GM21723 (cell line): ENCODE measurements around the gene ZDHHC7.
"Not testable (repeated sequence)": the region's sequence is repeated elsewhere in the genome, so short reads cannot be mapped to it uniquely, and the experiment has no call there.

Experiments used
- ATAC-seq: cut with Tn5 transposase; IDR thresholded peaks from one replicate; pipeline ENCODE4 v1.9.1; 2021; ENCODE audit warnings: mild to moderate bottlenecking, moderate library complexity; ENCODE audit not compliant: unreplicated experiment

Gene ZDHHC7

GRCh38 chr16:85045077-85045476 lies 33.7 kb upstream of the ZDHHC7 start:
- no peak for ATAC-seq

GRCh38 chr16:85042606-85043005 lies 31.3 kb upstream of the ZDHHC7 start:
- ATAC-seq = no peak

GRCh38 chr16:85042167-85042526 lies 30.8 kb upstream of the ZDHHC7 start:
- no peak for ATAC-seq

DNA sequence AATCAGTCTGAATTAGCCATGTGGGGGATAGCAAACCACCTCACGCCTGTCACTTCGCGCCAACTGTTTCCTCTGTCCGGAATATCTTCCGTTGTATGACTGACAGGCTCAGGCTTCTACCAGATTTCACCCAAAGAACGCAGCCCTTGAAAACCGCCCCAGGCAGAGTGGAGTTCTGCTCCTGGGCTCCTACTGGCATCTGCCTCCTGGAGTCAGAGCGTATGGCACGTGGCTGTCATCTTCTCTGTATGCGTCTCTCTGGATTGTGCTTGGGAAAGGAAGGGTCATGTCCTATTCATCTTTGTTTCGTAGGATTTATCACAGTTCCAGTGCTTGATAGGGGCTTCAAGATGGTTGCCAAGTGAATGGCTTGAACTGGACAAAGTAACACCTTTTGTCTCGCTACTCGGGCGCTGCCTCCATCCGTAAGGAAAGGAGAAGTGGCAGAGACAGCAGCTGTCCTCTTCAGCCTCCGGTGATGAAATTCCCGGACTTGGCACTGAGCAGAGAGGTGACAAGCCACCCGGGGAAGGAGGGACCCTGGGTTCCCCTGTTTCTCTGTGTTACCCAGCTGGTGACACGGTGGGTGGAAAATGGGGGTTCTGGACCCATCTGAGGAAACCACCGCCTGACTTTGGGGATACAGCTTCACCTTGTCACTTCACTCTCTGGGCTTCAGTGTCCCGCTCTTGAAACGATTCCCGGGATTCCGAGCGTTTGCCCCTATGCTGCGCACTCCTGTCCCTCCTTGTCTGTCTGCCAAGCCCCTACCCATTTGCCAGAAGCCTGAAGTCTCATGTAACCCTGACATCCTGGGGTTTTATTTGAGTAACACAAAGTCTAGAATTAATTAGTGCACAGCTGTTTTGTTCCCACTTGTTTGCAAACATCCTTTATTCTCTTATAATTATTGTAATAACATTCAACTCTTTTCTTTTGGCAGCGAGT lies 30.2 kb upstream of the ZDHHC7 start:
- ATAC-seq = no peak

DNA sequence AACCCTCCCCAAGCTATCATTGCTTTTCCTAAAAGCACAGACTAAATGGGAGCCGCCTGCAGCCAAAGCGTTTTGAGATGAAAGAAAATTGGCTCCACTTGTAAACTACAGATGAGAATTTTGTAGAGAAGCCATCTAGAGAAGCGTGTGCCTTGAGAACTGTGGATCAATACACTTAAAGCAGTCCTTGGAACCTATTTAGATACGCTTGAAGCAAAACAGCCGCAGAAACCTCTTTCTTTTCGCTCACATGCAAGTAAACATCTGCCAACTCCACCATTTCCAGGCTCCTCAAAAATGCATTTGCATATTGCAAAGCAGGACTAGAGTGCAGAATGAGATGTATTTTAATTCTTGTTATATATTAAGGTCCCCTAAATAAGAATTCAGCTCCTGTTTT lies 29.4 kb upstream of the ZDHHC7 start:
- ATAC-seq = no peak

DNA sequence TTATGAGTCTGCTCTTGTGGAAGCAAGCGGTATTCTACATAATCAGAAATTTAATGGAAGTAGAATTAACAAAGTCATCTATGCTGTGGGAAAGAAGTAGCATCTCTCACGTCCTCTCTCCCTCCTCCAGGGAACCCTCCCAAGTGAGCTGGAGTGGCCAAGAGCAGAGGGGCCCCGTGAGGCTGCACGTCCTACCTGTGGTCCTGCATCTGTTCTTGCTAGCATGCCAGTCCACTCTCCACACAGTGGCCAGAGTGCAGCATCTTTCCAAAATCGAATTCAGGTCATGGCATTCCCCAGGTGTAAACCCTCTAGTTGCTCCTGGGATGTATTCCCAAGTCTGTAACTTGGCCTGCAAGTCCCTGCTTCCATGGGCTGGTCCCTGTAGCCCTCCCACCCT lies 26.4 kb upstream of the ZDHHC7 start:
- no peak for ATAC-seq

DNA sequence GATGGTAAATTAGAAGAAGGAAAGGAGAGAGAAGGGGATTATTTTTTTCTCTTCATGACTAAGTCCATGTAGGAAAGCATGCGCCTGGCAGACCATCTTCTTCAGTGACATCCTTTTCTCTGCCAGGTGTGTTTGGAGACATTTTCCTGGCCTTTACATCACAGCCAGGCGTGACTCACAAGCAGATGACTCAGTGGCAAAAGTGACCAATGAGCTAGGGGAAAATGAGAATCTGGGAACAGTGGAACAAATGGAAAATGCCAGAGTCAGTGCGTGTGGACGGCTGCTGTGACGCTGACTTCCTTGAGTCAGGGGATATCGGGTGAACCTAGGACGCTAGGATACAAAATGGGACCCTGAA lies 25.7 kb upstream of the ZDHHC7 start:
- no peak for ATAC-seq

GRCh38 chr16:85036236-85037049 lies 25.1 kb upstream of the ZDHHC7 start:
- no peak for ATAC-seq

DNA sequence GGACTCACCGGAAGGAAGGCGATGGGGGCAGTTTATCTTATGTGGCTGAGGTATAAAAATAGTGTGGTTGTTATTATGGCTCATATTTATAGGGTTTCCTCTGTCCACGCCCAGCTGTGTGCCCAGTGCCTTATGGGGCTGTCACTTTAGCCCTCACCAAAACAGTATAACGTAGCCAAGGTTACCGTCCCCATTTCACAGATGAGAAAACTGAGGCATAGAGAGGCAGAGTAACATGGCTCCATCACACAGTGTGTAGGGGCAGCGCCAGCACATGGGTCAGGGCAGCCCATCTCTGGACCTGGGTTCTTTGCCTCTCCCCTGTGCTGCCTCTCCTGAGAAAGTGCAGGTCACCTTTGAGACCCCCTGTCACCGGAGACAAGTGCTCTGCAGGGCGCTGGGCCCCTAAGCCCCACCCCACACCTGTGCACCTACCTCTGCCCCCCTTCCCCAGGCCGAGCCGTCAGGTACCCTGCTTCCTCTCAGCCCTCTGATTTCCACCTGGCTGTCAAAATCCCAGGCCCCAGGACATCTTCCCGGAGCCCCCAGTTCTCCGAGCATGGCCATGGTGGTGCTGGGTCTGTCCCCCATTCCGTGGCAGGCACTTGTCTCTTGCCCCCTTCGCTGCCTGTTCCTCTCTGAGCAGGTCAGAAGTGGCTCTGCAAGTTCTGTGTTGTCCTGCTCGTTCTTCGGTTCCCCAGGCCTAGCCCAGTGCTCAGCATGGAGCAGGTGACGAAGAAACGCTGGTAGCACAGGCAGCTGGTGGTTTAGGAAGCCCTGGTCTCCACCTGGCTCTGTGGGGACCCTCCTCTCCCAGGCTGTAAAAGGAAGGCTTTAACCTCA lies 23.5 kb upstream of the ZDHHC7 start:
- ATAC-seq = no peak

DNA sequence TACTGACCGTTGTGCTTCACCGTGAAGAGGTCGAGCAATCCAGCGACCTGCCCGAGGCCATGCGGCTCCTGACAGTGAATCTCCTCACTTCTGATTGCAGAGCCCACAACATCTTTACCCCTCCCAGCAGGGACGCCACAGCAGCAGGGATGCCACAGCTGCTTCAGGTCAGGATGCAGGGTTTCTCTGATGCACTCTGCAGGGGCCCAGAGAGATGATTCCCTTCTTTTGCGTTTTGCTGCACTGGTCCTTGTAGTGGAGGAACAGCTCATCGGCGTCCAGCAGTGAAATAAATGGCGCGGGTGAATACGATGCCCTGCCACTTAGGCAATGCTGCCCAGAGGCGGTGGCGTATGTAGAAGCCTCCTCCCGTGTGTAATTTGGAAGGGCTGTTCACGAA lies 21.8 kb upstream of the ZDHHC7 start:
- ATAC-seq = no peak

DNA sequence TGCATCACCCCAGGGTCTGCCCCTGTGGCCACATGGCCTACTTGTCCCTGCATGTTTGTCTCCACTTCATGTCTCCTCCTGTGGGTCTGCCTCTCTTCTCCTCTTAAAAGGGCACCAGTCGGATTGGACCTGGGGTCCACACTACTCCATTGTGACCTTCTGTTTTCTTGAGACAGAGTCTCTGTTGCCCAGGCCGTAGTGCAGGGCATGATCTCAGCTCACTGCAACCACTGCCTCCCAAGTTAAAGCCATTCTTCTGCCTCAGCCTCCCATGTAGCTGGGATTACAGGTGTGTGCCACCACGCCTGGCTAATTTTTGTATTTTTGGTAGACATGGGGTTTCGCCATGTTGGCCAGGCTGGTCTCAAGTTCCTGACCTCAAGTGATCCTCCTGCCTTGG lies 20.9 kb upstream of the ZDHHC7 start:
- not testable (repeated sequence) for ATAC-seq

DNA sequence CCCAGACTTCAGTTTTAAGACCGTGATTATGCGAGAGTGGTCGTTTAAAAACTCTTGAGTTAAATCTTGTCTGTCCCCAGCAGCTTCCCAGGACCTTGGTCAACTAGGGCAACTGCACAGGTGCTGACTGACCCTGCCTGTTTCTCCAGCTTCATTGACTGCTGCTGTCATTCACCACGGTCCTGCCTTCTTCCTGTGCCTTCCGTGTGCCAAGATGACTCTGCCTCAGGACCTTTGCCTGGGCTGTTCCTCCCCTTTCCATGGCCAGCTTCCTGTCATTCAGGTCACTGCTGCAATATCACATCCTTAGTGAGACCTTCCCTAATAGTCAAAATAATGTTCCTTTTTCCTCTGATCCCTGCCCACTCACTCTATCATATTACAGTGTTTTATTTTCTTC lies 20.1 kb upstream of the ZDHHC7 start:
- ATAC-seq = no peak

GRCh38 chr16:85029981-85030401 lies 18.7 kb upstream of the ZDHHC7 start:
- no peak for ATAC-seq

- ATAC-seq = no peak
Observed at GRCh38 chr16:85029408-85029784, 18.1 kb upstream of the ZDHHC7 start.

DNA sequence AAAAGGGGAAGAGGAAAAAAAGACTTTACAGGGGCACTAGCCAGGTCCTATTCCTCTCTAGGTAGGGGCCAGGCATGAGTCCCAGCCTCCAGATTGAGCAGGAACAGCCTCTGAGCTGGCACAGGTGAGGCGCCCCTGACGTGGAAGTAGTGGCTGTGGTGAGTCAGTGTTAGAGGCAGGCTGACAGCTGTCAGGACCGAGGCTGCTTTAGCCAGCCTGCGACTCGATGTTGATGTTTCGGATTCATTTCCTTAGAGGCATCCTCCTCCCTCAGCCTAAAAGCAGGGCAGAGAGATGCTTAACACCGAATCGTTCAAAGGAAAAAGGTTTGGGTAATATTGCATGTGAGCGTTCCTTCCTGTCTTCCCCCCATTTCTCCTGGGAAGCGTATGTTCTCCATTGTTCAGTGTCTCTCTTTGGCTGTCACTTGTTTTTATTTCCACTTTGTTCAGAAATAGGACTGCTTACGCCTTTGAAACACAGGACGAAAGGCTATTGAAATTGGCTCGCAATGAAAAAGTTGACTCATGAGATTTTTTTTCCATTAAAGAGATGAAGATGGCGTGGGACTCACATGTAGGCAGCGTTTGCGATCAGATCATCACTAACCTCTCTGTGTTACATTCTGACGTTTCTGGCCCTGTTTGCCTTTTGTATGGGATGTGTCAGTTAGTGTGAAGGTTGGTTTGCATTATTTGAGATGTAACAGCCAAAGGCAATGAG lies 17.5 kb upstream of the ZDHHC7 start:
- ATAC-seq = peak; percentile 34

- ATAC-seq = peak; percentile 30
Observed at GRCh38 chr16:85027958-85028684, 16.8 kb upstream of the ZDHHC7 start.

GRCh38 chr16:85027349-85027957 lies 16.1 kb upstream of the ZDHHC7 start, which contains the start of gene KIAA0513:
Gene KIAA0513 (plus strand): TSS chr16:85027795. CDS start chr16:85067072, 39,277 bp downstream.
- peak; percentile 74 for ATAC-seq

- no peak for ATAC-seq
Observed at GRCh38 chr16:85026703-85027102, 15.4 kb upstream of the ZDHHC7 start.
